ENCODE results near the gene CLIC4. TPM values are rescaled to one million over a fixed set of nuclear protein-coding genes. Genes with fewer than 3 reads are reported as not detected.

Gene CLIC4
- total RNA-seq, 1 experiment from 2014 or later, result 123 TPM

DNA sequence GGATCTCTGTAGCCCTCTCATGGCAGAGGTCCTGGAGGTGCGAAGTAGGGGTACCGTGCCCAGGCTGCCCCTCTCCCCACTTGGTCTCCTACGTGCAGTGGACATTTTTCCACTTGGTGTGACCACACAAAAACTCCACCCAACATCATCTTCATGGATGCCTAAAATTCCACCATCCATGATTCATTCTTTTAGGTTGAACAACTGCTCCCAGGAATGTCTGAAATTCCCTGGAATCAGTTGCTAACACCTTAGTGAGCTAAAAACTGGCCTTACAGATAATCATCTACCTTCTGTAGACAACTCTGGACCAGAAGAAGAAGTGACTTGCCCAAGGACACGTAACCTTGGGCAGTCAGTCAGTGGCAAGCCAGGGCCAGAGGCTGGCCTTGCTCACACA is 32.1 kb upstream of the CLIC4 start:
- Histone ChIP-seq H3K9me3 (ENCODE audit: insufficient read depth, low read depth) (no peaks in the 10 kb centered on the region), H3K4me2 (no peak overlapping the region), H3K9me2 (ENCODE audit: insufficient read depth) (no peaks in the 10 kb centered on the region), H3F3A (ENCODE audit: insufficient read depth, low read depth) (no peaks in the 10 kb centered on the region; the same call in 1 of the 2 replicates), H3K4me3 (no peak overlapping the region), H3K36me3 (ENCODE audit: low read depth) (no peaks in the 10 kb centered on the region), H3K27me3 (ENCODE audit: insufficient read depth, low read depth) (no peaks in the 10 kb centered on the region), H2AFZ (no peak overlapping the region), H4K20me1 (ENCODE audit: insufficient read depth) (no peaks in the 10 kb centered on the region), H3K79me2 (ENCODE audit: low read depth) (no peaks in the 10 kb centered on the region), H3K27ac (no peak overlapping the region), H3K4me1 (replicated peaks; ENCODE audit: insufficient read depth) (peaks cover 8% of the 10 kb centered on the region)
- CTCF ChIA-PET, result interaction anchor here (0.6 kb wide), 1 partner anchor 993 kb away, joined by 3 read pairs; no protein-coding TSS in a partner anchor
- DNase-seq, result no peak
- no TSS peak for BruUV-seq (replicated peaks)
- no peak for TF ChIP-seq EZH2 (IDR thresholded peaks at IDR 0.05; ENCODE audit: low read depth)
- TF ChIP-seq, protein P1, sequence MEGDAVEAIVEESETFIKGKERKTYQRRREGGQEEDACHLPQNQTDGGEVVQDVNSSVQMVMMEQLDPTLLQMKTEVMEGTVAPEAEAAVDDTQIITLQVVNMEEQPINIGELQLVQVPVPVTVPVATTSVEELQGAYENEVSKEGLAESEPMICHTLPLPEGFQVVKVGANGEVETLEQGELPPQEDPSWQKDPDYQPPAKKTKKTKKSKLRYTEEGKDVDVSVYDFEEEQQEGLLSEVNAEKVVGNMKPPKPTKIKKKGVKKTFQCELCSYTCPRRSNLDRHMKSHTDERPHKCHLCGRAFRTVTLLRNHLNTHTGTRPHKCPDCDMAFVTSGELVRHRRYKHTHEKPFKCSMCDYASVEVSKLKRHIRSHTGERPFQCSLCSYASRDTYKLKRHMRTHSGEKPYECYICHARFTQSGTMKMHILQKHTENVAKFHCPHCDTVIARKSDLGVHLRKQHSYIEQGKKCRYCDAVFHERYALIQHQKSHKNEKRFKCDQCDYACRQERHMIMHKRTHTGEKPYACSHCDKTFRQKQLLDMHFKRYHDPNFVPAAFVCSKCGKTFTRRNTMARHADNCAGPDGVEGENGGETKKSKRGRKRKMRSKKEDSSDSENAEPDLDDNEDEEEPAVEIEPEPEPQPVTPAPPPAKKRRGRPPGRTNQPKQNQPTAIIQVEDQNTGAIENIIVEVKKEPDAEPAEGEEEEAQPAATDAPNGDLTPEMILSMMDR (conservative IDR thresholded peaks at IDR 0.05), result no peak
- intact Hi-C loops (cut with micrococcal nuclease; ENCODE audit: unreplicated experiment), result no loop called here
- POLR2A ChIA-PET (ENCODE audit: unreplicated experiment), result interaction anchor here (0.6 kb wide), 1 partner anchor 7 kb away, joined by 4 read pairs; no protein-coding TSS in a partner anchor

DNA sequence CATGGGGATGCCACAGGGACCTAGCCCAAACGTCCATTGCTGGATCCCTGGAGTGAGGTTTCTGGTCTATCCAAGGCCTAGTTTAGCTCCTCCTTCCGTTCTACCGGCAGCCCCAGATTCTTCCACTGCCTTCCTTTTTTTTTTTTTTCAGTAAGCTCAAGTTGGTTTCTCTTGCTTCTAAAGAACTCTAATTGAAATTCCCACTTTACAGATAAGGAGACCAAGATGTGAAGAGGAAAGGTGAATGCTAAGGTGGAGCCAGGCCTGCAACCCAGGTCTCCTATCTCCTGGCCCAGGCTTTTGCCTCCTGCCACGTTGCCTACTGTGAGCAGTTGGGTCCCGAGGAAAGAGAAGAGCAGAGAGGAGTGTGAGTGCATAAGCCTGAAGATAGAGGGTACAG is 31.5 kb upstream of the CLIC4 start:
- intact Hi-C loops (cut with micrococcal nuclease; ENCODE audit: unreplicated experiment), result no loop called here
- ChIA-PET CTCF (interaction anchor here (0.6 kb wide), 1 partner anchor 993 kb away, joined by 3 read pairs; no protein-coding TSS in a partner anchor), POLR2A (ENCODE audit: unreplicated experiment) (interaction anchor here (0.6 kb wide), 2 partner anchors 8 to 25 kb away, joined by 3 to 4 read pairs; no protein-coding TSS in a partner anchor)
- no peak for DNase-seq
- Histone ChIP-seq H2AFZ (no peak overlapping the region), H3K9me2 (ENCODE audit: insufficient read depth) (no peaks in the 10 kb centered on the region), H4K20me1 (ENCODE audit: insufficient read depth) (no peaks in the 10 kb centered on the region), H3K4me1 (replicated peaks; ENCODE audit: insufficient read depth) (peaks cover 10% of the 10 kb centered on the region), H3K79me2 (ENCODE audit: low read depth) (no peaks in the 10 kb centered on the region), H3K9me3 (ENCODE audit: insufficient read depth, low read depth) (no peaks in the 10 kb centered on the region), H3K27ac (no peak overlapping the region), H3K27me3 (ENCODE audit: insufficient read depth, low read depth) (no peaks in the 10 kb centered on the region), H3K4me2 (no peak overlapping the region), H3F3A (ENCODE audit: insufficient read depth, low read depth) (peaks cover 4% of the 10 kb centered on the region; the same call in 1 of the 2 replicates), H3K36me3 (ENCODE audit: low read depth) (no peaks in the 10 kb centered on the region), H3K4me3 (no peak overlapping the region)
- TF ChIP-seq, protein P1 (conservative IDR thresholded peaks at IDR 0.05), result no peak
- TF ChIP-seq EZH2 (IDR thresholded peaks at IDR 0.05; ENCODE audit: low read depth), result no peak
- BruUV-seq (replicated peaks), result no TSS peak

DNA sequence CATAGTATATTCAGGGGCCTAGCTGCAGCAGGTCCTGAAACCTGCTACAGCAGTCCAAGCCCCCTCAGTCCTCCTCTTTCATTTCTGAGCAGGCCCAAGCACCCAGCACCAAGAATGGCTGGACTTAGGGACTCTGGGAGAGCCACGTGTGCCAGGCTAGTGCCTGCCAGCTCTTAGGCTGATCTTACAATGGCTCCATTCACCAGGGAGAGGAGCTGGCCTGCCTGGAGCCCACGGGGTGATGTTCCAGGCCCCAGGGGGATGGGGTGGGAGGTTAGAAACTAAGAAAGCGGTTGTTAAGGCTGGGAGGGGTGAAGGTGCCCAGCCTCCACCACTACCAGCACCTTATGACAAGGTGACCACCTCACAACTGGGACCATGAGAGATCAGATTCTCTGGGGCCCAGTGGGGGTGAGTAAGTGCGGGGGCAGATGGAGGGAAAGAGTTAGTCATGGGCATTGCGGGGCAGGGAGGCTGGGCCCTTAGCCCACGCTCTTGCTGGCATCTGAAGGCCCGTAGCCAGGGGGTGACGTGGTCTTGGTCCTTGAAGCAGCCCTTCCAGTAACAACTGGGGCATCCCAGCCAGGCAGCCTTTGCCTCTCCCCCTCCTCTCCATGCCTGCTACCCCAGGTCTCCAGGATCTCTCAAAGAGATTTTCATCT is 30.3 kb upstream of the CLIC4 start:
- peaks cover 23% of the 10 kb centered on the region for H3K4me1 ChIP-seq (replicated peaks; ENCODE audit: insufficient read depth)
- CTCF ChIA-PET, result no interaction called here
- peaks cover 8% of the 10 kb centered on the region; the same call in 1 of the 2 replicates for H3F3A ChIP-seq (ENCODE audit: insufficient read depth, low read depth)
- H3K36me3 ChIP-seq (ENCODE audit: low read depth), result no peaks in the 10 kb centered on the region
- H3K4me2 ChIP-seq, result no peak overlapping the region
- H3K79me2 ChIP-seq (ENCODE audit: low read depth), result no peaks in the 10 kb centered on the region
- DNase-seq, result no peak
- no peak overlapping the region for H3K4me3 ChIP-seq
- TF ChIP-seq EZH2 (IDR thresholded peaks at IDR 0.05; ENCODE audit: low read depth), result no peak
- TF ChIP-seq, protein P1 (conservative IDR thresholded peaks at IDR 0.05), result no peak
- H3K27me3 ChIP-seq (ENCODE audit: insufficient read depth, low read depth), result no peaks in the 10 kb centered on the region
- POLR2A ChIA-PET (ENCODE audit: unreplicated experiment), result no interaction called here
- intact Hi-C loops (cut with micrococcal nuclease; ENCODE audit: unreplicated experiment), result no loop called here
- H3K9me2 ChIP-seq (ENCODE audit: insufficient read depth), result no peaks in the 10 kb centered on the region
- no peak overlapping the region for H3K27ac ChIP-seq
- BruUV-seq (replicated peaks), result no TSS peak
- H2AFZ ChIP-seq, result no peak overlapping the region
- H4K20me1 ChIP-seq (ENCODE audit: insufficient read depth), result no peaks in the 10 kb centered on the region
- no peaks in the 10 kb centered on the region for H3K9me3 ChIP-seq (ENCODE audit: insufficient read depth, low read depth)
